Liver (tissue), 9 donors: ENCODE measurements around the gene SLC25A21. TPM values are rescaled to one million over a fixed set of nuclear protein-coding genes. Genes with fewer than 3 reads are reported as not detected.
"Not testable (repeated sequence)": the region's sequence is repeated elsewhere in the genome, so short reads cannot be mapped to it uniquely, and the experiment has no call there.

Experiments used
- DNase-seq: peaks from one replicate; pipeline ENCODE4 v3.0.0-alpha.2; 2017; ENCODE audit warnings: low spot score
- H3K27ac ChIP-seq, 2 donors: one replicate each; pipeline ENCODE4 v1.7.0; 2013; ENCODE audit warnings: inconsistent platforms in 2 of 2, low read length in 2 of 2, control low read depth in 1 of 2, low read depth in 1 of 2, mild to moderate bottlenecking in 1 of 2
- H3K27me3 ChIP-seq, 4 donors: one replicate each; pipeline versions ENCODE4 v1.6.1 to v1.7.0; 2013; ENCODE audit warnings: low read length in 3 of 4, inconsistent platforms in 1 of 4, mild to moderate bottlenecking in 1 of 4, moderate library complexity in 1 of 4; ENCODE audit not compliant: control insufficient read depth in 4 of 4, insufficient read depth in 4 of 4
- H3K36me3 ChIP-seq, 4 donors: one replicate each; pipeline versions ENCODE4 v1.6.1 to v1.7.0; 2013; ENCODE audit warnings: low read length in 3 of 4, mild to moderate bottlenecking in 3 of 4, low read depth in 1 of 4, moderate library complexity in 1 of 4; ENCODE audit not compliant: control insufficient read depth in 4 of 4, insufficient read depth in 3 of 4
- H3K4me1 ChIP-seq, 4 donors: one replicate each; pipeline versions ENCODE4 v1.6.1 to v1.7.0; 2013; ENCODE audit warnings: low read length in 3 of 4, mild to moderate bottlenecking in 3 of 4, moderate library complexity in 1 of 4; ENCODE audit not compliant: control insufficient read depth in 4 of 4, insufficient read depth in 4 of 4
- H3K4me3 ChIP-seq, 3 donors: one replicate each; pipeline versions ENCODE4 v1.6.1 to v1.7.0; 2013; ENCODE audit warnings: low read length in 3 of 3, control low read depth in 1 of 3, low read depth in 1 of 3, mild to moderate bottlenecking in 1 of 3
- H3K9ac ChIP-seq, 2 donors: one replicate each; pipeline ENCODE4 v1.7.0; 2013; ENCODE audit warnings: low read length in 2 of 2, mild to moderate bottlenecking in 2 of 2, moderate library complexity in 2 of 2, control low read depth in 1 of 2, low read depth in 1 of 2
- H3K9me3 ChIP-seq, 4 donors: one replicate each; pipeline versions ENCODE4 v1.6.1 to v1.7.0; 2013; ENCODE audit warnings: low read length in 3 of 4; ENCODE audit not compliant: control insufficient read depth in 4 of 4
- EGR1 ChIP-seq, 2 donors: IDR thresholded peaks; 2 replicates each; pipeline ENCODE4 v1.6.1; 2016 to 2018; ENCODE audit warnings: antibody characterized with exemption in 2 of 2, low read depth in 2 of 2
- FOXA1 ChIP-seq: IDR thresholded peaks from 2 replicates; pipeline ENCODE4 v1.6.1; 2016; ENCODE audit warnings: antibody characterized with exemption
- FOXA2 ChIP-seq: IDR thresholded peaks from 2 replicates; pipeline ENCODE4 v1.6.1; 2016; ENCODE audit warnings: antibody characterized with exemption
- HNF4A ChIP-seq, 2 donors: conservative IDR thresholded peaks; 2 replicates each; pipeline ENCODE4 v1.6.1; 2016; ENCODE audit warnings: antibody characterized with exemption in 2 of 2, mild to moderate bottlenecking in 2 of 2
- JUND ChIP-seq, 2 donors: IDR thresholded peaks; 2 replicates each; pipeline ENCODE4 v1.6.1; 2016; ENCODE audit warnings: antibody characterized with exemption in 2 of 2
- NR2F2 ChIP-seq: IDR thresholded peaks from 2 replicates; pipeline ENCODE4 v1.6.1; 2016; ENCODE audit warnings: antibody characterized with exemption
- RXRA ChIP-seq, 2 donors: IDR thresholded peaks; 2 replicates each; pipeline ENCODE4 v1.6.1; 2017 to 2018; ENCODE audit warnings: antibody characterized with exemption in 2 of 2, mild to moderate bottlenecking in 1 of 2
- YY1 ChIP-seq: IDR thresholded peaks from 2 replicates; pipeline ENCODE4 v1.6.1; 2016; ENCODE audit warnings: antibody characterized with exemption, mild to moderate bottlenecking
- WGBS: extraction: QIAGEN DNeasy Blood & Tissue Kit; methylation state at CpG from one replicate; pipeline ENCODE4 v1.1.7; 2013; 5-methylcytosine and 5-hydroxymethylcytosine counted together
- polyA plus RNA-seq, 2 donors: library from polyadenylated mRNA; stranded (reverse) in 1 of 2; unstranded in 1 of 2; fragments of 200-250 nt in 1 of 2; fragments of >200 nt in 1 of 2; fragmentation: Nextera tagmentation in 1 of 2; extraction: Ambion mirVana in 1 of 2; gene quantifications; one replicate each; pipeline versions ENCODE4 v1.2.1 to v1.2.3, GENCODE V29; 2013 to 2015
- total RNA-seq, 2 donors: library from RNA; depleted of rRNA; stranded (reverse); fragments of >200 nt; gene quantifications; one replicate each; pipeline ENCODE4 v1.2.3, GENCODE V29; 2014
- TF ChIP-seq, protein P1 (sequence below): IDR thresholded peaks from 2 replicates; pipeline ENCODE4 v1.6.1; 2016; ENCODE audit warnings: antibody characterized with exemption
- TF ChIP-seq, protein P2 (sequence below): IDR thresholded peaks from 2 replicates; pipeline ENCODE4 v1.6.1; 2016; ENCODE audit warnings: antibody characterized with exemption, mild to moderate bottlenecking
- TF ChIP-seq, protein P3 (sequence below): IDR thresholded peaks from 2 replicates; pipeline ENCODE4 v1.6.1; 2016; ENCODE audit warnings: antibody characterized with exemption
- TF ChIP-seq, protein P4 (sequence below): fragments of 150-350 bp; IDR thresholded peaks from 2 replicates; pipeline ENCODE4 v1.5.1; 2017; ENCODE audit warnings: improper control_type of control experiment, low read depth, low read length; ENCODE audit not compliant: missing input control
- donor health status: healthy.
- donor health status: healthy.
- donor health status: healthy.
- donor health status: healthy.
- donor health status: healthy.

The SLC25A21 gene
- total and polyA plus RNA-seq, 4 donors = 0.13 to 24.3 (median 0.23) TPM

DNA sequence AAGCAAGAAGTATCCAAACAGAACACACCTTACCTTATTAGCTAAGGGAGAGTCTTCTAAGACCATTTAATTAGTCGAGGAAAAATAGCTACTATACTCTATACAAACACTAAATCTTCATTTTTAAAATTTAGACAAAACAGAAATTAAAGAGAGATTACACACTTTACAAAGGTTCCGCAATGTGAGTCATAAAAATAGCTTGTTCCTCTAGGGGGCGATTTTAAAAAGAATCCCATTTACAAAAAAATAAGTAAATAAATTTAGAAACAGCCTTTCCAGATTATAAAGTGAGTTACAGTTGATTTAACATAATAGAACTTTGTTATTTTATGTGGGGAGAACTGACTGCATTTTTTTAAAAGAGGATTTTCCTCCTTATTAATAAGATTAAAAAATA is 309.1 kb downstream of the SLC25A21 start:
- H3K36me3 ChIP-seq = no peaks in the 10 kb centered on the region
- no peak overlapping the region for H3K4me3 ChIP-seq
- H3K4me1 ChIP-seq = no peaks in the 10 kb centered on the region
- no peak for DNase-seq
- H3K27ac ChIP-seq = no peak overlapping the region
- H3K9me3 ChIP-seq = peaks cover 0 to 2% (median 0%) of the 10 kb centered on the region in 4 donors
- TF ChIP-seq YY1 = no peak
- no peak for TF ChIP-seq NR2F2
- TF ChIP-seq JUND (IDR thresholded peaks at IDR 0.05) = no peak
- TF ChIP-seq, protein P1, sequence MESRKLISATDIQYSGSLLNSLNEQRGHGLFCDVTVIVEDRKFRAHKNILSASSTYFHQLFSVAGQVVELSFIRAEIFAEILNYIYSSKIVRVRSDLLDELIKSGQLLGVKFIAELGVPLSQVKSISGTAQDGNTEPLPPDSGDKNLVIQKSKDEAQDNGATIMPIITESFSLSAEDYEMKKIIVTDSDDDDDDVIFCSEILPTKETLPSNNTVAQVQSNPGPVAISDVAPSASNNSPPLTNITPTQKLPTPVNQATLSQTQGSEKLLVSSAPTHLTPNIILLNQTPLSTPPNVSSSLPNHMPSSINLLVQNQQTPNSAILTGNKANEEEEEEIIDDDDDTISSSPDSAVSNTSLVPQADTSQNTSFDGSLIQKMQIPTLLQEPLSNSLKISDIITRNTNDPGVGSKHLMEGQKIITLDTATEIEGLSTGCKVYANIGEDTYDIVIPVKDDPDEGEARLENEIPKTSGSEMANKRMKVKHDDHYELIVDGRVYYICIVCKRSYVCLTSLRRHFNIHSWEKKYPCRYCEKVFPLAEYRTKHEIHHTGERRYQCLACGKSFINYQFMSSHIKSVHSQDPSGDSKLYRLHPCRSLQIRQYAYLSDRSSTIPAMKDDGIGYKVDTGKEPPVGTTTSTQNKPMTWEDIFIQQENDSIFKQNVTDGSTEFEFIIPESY = no peak
- TF ChIP-seq FOXA2 = no peak
- no peak for TF ChIP-seq FOXA1
- TF ChIP-seq, protein P2, sequence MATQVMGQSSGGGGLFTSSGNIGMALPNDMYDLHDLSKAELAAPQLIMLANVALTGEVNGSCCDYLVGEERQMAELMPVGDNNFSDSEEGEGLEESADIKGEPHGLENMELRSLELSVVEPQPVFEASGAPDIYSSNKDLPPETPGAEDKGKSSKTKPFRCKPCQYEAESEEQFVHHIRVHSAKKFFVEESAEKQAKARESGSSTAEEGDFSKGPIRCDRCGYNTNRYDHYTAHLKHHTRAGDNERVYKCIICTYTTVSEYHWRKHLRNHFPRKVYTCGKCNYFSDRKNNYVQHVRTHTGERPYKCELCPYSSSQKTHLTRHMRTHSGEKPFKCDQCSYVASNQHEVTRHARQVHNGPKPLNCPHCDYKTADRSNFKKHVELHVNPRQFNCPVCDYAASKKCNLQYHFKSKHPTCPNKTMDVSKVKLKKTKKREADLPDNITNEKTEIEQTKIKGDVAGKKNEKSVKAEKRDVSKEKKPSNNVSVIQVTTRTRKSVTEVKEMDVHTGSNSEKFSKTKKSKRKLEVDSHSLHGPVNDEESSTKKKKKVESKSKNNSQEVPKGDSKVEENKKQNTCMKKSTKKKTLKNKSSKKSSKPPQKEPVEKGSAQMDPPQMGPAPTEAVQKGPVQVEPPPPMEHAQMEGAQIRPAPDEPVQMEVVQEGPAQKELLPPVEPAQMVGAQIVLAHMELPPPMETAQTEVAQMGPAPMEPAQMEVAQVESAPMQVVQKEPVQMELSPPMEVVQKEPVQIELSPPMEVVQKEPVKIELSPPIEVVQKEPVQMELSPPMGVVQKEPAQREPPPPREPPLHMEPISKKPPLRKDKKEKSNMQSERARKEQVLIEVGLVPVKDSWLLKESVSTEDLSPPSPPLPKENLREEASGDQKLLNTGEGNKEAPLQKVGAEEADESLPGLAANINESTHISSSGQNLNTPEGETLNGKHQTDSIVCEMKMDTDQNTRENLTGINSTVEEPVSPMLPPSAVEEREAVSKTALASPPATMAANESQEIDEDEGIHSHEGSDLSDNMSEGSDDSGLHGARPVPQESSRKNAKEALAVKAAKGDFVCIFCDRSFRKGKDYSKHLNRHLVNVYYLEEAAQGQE = no peak
- TF ChIP-seq, protein P3, sequence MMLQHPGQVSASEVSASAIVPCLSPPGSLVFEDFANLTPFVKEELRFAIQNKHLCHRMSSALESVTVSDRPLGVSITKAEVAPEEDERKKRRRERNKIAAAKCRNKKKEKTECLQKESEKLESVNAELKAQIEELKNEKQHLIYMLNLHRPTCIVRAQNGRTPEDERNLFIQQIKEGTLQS = no peak
- TF ChIP-seq HNF4A (conservative IDR thresholded peaks at IDR 0.05) = no peak
- H3K27me3 ChIP-seq = no peaks in the 10 kb centered on the region
- H3K9ac ChIP-seq = no peak overlapping the region
- 67% methylated on average over 3 of the region's 3 CpGs for WGBS

DNA sequence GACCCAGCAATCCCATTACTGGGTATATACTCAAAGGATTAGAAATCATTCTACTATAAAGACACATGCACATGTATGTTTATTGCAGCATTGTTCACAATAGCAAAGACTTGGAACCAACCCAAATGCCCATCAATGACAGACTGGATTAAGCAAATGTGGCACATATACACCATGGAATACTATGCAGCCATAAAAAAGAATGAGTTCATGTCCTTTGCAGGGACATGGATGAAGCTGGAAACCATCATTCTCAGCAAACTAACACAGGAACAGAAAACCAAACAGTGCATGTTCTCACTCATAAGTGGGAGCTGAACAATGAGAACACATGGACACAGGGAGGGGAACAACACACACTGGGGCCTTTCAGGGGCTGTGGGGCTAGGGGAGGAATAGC is 310.2 kb downstream of the SLC25A21 start:
- not testable (repeated sequence) for H3K4me1 ChIP-seq, H3K4me3 ChIP-seq, H3K9me3 ChIP-seq, DNase-seq, H3K27ac ChIP-seq, H3K27me3 ChIP-seq, H3K36me3 ChIP-seq, H3K9ac ChIP-seq

DNA sequence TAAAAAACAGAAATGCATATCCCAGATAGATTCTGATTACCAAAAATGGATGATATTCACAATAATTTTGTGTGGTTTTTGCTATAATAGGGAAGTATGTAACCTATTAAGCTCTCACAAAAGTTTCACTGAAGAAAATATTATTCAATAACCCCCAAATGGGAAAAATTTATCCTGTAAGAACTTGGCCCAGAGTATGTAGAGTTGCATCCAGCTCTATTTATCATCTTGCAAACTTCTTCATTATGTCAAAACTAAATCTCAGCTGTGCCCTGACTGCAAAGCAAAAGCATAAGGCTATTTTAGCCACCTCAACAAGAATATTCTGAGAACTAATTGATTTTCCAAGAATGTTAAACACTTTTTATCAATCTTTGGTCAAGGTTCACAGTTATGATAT is 311.6 kb downstream of the SLC25A21 start:
- no peaks in the 10 kb centered on the region for H3K9me3 ChIP-seq
- H3K27ac ChIP-seq = no peak overlapping the region
- no peak overlapping the region for H3K4me3 ChIP-seq
- H3K27me3 ChIP-seq = peaks cover 0 to 2% (median 0%) of the 10 kb centered on the region in 4 donors
- DNase-seq = no peak
- TF ChIP-seq RXRA (IDR thresholded peaks at IDR 0.05) = no peak
- TF ChIP-seq, protein P4, sequence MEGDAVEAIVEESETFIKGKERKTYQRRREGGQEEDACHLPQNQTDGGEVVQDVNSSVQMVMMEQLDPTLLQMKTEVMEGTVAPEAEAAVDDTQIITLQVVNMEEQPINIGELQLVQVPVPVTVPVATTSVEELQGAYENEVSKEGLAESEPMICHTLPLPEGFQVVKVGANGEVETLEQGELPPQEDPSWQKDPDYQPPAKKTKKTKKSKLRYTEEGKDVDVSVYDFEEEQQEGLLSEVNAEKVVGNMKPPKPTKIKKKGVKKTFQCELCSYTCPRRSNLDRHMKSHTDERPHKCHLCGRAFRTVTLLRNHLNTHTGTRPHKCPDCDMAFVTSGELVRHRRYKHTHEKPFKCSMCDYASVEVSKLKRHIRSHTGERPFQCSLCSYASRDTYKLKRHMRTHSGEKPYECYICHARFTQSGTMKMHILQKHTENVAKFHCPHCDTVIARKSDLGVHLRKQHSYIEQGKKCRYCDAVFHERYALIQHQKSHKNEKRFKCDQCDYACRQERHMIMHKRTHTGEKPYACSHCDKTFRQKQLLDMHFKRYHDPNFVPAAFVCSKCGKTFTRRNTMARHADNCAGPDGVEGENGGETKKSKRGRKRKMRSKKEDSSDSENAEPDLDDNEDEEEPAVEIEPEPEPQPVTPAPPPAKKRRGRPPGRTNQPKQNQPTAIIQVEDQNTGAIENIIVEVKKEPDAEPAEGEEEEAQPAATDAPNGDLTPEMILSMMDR = no peak
- TF ChIP-seq EGR1 (IDR thresholded peaks at IDR 0.05; ENCODE audit: low read depth in 2 of 2) = no peak
- H3K9ac ChIP-seq = no peak overlapping the region
- H3K36me3 ChIP-seq = no peaks in the 10 kb centered on the region
- H3K4me1 ChIP-seq = no peaks in the 10 kb centered on the region
